GM18499 (cell line): Measurements from ENCODE around the gene GALNT10.

Experiments
- ATAC-seq: cut with Tn5 transposase; IDR thresholded peaks from one replicate; pipeline ENCODE4 v1.9.1; 2021; ENCODE audit warnings: moderate number of reproducible peaks; ENCODE audit not compliant: insufficient read depth, unreplicated experiment

GALNT10 gene

DNA sequence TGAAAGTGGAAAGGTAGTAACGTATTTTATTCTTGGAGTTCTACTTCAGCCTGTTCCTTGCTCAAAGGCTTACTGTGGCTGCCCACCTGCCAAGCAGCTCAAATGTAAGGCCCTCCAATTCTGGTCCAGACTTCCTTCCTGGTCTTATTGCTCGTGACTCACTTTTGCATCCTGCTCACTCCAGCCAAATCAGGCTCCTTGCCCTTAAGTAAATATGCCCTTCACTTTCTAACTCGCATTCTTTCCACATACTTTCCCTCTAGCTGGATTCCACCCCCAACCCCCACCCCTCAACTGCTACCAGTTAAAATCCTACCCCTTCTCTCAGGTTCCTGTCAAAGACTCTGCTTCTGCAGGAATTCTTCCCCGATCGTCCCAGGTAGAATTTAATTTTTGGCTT is 96.6 kb downstream of the GALNT10 start:
- ATAC-seq = no peak

DNA sequence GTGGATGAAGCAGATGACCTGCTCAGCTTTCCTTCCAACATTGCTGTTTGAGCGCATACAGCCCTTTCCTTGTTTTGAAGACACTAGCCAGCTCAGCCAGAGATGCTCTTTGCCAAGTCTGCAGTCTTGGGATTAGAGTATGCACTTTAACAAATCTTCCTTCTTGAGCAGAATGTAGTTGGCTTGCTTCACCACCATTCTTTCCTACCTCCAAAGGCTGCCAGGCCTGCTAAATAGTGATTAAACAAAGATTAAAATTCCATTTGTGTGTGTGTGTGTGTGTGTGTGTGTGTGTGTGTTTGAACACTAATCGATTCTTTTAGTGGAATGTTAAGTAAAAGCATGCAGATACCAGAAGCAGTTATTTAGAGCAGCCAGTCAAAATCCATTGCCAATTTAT is 97.6 kb downstream of the GALNT10 start:
- no peak for ATAC-seq

DNA sequence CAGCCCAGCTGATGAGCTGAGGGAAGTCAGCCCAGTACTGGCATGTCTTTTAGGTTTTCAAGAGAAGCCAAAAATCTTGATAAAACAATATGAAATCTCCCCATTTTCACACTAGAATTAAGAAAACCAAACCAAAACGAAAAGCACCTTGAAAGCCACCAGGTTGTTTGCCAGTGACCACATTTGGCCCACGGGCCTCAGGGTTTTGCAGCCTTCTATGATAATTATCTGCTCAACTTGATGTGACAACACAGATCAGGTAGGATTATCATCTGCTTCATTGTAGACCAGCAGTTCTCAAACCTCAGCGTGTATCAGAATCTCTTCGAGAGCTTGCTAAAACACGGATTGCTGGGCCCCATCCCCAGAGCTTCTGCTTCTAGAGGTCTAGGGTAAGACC is 101.4 kb downstream of the GALNT10 start:
- ATAC-seq = no peak

DNA sequence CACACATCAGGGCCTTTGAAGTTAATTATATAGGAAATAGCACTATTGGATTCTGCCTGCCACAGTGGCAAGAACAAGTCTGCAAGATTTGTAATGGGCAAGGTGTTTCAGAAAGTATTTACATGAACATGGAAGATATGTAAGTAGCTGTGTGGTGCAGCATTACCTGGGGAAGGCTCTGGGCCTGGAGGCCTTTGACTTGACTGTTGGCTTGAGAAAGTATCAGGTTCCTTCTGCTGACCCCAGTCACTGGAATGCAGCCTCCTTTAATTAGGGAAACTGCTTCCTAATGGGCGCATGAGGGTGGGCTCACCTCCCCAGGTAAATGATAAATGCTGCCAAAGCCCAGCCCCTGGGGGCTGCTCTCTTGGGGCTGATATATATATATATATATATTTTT is 102.7 kb downstream of the GALNT10 start:
- ATAC-seq = no peak

DNA sequence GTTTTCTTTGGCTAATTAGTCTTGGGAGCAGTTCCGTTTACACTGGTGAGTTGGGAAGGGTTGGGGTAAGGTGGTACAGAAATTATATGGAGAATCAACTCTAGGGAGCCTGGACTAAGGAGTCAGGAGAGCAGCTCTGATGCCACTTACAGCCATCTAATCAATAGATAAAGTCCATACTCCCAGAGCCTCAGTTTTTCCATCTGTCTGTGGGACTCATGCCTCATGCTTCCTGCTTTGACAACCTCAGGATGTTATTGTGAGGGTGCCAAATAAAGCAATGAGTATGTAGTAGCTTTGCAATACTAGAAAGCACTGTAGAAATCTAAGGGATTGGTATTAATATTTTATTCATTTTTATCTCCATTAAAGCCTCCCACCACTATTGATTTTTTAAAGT is 105.0 kb downstream of the GALNT10 start:
- ATAC-seq = no peak

DNA sequence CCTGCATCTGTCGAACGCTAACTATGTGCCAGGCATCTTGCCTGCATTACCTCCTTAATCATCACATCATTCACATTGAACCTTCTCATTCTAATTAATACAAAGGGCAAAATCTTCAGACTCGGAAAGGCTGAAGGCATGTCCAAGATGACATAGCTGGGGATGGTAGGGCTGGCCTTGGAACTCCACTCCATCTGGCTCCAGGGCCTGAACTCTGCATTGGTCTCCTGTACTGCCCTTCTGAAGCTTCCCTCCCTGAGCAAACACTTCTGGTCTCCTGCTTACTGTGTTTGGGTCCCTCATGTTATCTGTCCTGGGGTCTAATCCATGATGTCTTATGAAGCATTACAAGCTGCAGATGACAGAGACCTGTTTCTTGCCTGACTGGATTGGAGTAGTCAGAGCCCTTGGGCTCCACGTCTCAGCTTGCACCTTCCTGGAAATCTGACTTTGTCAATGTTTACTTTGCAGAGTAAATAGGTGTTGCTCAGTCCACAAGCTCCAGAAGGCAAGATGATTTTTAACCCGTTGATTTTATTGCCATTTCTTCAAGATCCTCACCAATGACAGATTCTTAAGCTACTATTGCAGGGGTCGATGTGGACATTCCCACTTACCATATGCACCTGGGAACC is 106.1 kb downstream of the GALNT10 start:
- no peak for ATAC-seq

DNA sequence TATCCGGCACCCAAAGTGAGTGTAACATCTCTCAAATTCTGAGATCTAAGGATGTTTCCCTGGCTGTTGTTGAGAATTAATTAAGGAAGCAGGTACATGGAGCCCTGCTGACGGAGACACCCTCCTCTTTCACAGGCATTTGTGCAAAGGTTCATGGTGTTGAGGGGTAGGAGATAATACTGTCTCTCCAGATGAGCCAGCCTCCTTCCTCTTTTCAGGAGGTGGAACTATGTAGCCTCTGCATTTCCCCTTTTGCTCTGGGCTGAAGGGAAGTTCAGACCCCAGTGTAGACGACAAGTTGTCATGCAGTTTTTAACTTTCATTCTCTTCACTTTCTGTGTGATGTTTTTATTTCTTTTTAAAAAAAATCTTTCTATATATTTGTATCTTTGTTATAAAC is 107.5 kb downstream of the GALNT10 start:
- ATAC-seq = no peak

DNA sequence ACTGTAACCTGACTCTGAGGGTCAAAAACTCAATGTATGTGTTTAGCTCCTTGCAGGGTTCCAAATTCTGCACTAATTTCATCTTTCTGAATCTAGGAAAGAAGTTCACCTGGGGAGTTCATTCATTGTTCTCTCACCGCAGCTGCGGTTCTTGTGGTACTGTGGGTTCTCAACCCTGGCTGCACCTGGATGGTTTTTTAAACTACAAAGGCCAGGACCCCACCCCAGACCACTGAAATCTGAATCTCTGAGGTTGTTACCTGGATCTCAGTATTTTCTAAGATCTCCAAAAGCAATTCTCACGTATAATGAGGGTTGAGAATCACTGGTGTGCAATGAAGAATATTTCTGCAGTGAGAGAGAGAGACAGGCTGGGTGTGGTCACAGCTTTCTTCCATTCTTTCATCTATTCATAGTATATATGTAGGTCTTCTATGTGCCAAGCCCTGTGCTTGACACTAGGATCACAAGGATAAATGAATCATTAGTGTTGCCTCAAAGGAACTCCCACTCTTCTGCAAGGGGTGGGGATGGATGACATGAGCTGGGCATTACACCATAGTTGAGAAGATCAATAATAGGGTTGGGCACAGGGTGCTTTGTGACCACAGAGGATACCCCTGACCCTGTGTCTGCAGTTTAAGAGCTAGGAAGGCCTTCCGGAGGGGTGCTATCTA is 109.8 kb downstream of the GALNT10 start:
- ATAC-seq = no peak

DNA sequence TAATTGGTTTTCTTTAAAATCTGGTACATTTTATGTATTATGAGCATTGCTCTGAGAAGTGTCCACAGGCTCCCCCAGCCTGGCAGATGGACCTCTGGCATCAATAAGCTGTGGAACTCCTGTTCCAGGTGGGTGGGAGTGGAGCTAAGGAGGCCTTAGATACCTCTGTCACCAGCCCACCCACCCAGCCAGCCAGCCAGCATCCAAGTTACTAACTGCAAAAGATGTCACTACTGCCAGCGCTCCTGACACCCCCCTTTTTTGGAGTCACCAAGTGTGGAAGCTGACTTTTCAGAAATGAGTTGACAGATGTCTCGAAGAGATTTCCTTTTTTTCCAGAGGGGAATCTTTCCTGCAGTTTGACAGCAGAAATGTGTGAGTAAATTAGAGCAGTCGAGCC is 111.2 kb downstream of the GALNT10 start:
- no peak for ATAC-seq

DNA sequence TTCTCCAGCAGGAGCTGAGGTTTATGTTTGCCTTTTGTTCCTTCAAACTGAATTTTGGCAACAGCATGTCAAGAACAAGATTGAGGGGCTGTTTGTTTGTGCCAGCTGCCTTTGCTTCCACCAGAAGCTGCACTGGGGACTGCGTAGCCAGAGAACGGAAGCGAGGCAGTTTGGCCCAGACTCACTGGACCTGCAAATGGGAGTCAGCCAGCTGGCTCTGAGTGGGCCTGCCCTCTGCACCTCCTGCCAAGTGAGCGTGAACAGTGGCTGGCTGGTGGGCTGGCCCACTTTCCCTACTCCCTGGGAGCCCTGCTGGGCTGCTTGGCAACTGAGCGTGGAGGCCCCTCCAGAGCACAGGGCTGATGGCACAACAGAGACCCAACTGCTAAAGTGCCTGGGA is 111.6 kb downstream of the GALNT10 start:
- ATAC-seq = no peak

DNA sequence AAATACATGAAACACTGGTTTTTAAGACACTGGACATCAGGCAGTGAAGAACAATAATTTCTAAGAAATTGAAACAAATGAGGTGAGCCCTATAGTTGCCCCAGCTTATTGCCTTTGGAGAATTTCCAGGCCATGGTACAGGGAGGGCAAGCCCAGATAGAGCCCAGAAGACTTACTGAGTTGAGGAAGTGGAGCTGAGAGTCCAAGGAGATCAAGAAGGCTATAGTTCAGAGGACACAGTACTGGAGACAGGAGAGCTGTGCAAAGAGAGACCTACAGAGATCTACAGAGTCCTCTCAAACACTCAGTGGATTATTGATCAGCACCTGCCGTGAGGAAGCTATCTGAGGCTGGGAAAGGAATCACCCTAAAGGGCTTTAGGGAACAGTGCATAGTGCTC is 112.6 kb downstream of the GALNT10 start:
- ATAC-seq = no peak

DNA sequence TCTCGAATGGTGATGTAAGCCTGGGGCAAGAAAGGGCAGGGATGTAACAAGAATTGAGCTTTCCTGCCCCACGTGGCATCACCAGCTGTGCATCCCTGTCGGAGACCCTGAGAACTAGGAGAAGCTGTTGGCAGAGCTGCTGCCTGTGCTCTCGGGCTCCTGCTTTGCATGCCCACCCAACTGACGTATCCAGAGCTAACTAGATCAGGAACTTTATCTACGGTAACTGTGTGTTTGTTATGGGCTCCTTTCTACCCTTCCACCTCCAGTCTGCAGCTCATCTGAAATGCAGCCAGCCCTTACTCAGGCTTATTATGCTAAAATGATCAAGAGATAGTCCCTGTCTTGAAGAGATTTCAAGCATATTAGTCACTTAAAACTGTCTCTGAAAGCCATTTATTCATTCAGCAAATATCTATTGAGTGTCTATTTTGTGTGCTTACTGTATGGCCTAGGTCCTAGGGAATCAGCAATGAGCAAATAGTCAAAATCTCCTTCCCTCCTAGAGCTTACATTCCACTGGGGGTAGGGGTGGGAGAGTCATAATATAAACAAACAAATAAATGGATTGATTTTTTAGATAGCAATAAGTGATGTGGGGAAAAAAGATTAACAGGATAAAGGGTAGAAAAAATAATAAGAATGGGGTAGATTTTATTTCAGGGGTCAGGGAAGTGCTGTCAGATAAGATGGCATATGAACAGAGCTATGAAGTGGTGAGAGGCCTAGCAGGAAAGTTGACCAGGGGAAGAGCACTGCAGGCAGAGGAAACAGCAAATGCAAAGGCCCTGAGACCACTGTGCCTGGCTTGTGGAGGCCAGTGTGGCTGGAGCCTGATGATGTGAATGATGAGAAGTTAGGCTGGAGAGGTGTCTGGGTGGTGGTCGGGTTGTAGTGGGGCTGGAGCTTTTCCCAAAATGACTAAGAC is 118.2 kb downstream of the GALNT10 start:
- ATAC-seq = no peak

DNA sequence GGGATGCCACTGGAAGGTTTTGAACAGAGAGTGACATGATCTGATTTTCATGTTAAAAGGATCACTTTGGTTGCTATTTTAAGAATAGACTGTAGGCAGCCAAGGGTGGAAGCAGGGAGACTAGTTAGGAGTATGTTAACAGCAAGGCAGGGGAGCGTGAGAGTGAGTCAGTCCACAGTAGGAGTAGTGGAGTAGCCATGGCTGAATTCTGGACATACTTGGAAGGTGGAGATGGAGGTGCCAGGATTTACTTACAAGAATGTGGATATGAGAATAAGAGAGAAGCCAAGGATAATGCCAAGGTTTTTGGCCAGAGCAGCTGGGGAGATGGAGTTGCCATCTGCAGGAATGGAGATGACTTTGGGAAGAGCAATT is 118.8 kb downstream of the GALNT10 start:
- ATAC-seq = no peak

DNA sequence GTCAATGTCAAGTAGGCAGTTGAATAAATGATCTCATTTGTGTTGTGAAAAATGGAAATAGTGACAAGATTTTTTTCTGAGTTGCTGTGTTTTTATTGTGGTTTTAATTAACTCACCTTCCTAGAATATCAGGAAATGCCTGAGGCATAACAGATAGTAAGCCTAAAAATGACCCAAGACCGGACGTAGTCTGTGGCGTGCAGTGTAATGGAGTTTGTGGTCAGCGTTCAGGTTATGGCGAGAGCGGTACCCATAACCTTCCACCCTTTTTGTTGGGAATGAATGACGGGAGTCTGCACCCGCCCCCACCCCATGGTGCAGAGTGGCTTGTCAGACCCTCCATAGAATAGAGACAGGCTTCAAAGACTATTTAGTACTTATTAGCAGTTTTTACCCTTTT is 119.3 kb downstream of the GALNT10 start:
- ATAC-seq = no peak

DNA sequence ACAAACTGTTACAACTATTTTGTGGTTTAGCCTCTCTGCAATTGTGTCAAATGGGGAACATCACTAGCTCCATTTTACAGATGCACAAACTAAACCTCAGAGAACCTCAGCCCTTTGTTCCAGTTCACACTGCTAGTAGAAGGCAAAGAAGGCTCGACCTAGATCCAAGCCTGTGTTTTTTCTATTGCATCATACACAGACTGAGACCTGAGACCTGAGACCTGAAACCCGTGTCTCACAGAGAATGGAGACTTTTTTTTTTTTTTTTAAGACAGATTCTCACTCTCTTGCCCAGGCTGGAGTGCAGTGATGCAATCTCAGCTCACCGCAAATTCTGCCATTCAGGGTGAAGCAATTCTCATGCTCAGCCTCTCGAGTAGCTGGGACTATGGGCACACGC is 120.8 kb downstream of the GALNT10 start:
- ATAC-seq = no peak

DNA sequence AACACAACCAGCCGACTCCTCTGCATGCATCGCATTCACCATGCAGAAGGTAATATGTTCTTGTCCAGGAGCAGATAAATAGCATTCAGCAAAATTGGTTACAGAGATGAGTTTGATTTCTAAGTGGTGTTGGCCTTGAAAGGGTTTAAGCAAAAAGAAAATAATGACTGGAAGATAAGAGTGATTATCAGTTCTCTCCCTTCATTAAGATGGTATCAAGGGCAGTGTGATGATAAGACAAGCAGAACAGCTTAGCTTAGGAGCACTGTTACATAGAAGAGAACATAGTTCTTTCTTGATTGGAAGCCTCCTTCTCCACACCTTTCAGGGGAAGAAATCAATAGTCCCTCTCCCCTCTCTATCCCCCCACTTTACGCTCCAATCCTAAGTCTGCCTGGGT is 121.5 kb downstream of the GALNT10 start:
- no peak for ATAC-seq

DNA sequence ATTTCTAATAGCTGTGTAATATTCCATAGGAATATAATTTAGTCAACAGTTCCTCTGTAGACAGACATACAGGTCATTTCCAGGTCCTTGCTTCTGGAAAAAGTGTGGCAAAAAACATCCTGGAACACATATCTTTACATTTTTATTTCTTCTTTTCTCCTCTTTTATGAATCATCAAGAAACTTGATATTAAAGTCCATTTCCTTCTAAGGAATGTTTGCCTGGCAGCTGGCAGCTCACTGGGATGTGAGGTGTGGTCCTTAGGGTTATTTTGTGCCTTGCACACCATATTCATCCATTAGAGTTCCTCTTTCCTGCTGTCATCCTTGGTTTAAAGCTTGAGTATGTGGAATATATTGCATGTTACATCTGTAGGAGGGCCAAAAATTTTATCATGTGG is 122.0 kb downstream of the GALNT10 start:
- ATAC-seq = no peak

DNA sequence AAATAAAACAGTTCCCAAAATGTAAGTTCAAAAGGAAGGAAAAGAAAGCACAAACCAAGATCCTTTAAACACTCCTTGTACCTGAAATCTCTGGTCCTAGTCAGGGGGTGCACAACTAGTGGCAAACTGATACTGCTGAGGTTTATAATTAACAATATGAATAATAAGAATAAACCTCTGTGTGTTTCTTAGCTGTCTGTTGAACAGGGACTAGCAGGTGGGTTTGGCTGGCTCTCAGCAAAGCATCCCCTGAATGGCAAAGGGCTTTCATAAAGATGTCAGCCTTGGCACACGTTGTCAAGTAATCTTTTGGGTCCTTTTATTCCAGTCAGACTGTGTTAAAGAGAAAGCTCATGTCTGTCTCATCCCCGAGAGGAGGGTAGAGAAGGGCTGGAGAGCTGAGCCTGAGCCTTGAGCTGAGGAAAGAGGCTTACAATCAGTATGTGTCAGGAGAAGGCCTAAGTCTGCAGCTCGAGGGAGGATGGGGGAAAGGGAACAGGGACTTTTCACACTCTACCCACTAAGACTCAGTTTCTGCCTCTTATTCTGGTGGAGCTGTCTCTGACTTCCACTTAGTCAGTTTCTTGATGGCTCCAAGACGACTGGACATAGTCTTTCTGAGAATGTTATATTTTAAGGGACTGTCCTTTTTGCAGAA is 123.0 kb downstream of the GALNT10 start:
- ATAC-seq = no peak

DNA sequence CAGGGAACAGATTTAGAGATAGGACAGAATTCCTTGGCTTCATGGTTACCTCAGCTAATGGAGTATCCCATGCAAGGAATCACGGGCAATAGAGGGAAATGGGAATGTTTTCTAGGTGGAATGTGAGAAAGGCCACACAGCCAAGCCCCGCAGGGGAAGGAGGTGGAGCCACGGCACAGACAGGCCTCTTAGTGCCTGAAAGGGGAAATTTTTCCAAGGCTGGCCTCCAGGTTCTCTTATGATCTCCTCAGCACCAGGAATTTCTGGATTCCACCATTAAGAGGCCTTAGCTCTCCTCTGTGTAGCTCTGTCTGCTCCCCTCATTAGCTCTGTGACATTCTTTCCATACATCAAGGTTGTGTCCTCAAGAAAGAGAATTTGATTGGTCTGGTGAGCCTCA is 124.7 kb downstream of the GALNT10 start:
- ATAC-seq = no peak

DNA sequence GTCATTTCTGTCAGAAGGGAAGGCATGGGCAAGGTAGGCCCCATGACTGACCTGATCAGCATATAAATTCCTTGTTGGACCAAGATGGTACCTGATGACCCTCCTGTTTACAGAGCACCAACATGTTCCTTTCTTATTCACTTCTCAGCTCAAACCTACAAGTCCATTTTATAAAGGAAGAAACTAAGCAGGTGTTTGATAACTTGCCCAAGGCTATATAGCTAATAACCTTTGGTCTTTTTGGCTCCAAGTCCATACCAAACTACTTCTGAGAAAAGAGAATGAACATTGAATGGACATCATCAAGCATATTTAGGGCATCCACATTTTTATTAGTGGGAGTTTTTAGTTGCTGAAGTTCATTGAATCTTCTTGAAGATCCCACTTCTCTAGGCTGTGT is 125.2 kb downstream of the GALNT10 start:
- ATAC-seq = no peak
